Choroid plexus epithelial cell (primary cell): ENCODE data around the gene ALAS1.

Experiments used
- DNase-seq: peaks from one replicate; pipeline ENCODE4 v3.0.0-alpha.2; 2010; ENCODE audit warnings: low read depth
- H3K4me3 ChIP-seq: 2 replicates; pipeline ENCODE4 v1.5.1; 2011; ENCODE audit warnings: low read depth, mild to moderate bottlenecking, control low read depth, low read length, moderate library complexity
- TF ChIP-seq, protein P1 (sequence below): conservative IDR thresholded peaks from 2 replicates; pipeline ENCODE4 v1.5.1; 2011; ENCODE audit warnings: low read depth, mild to moderate bottlenecking, control low read depth, inconsistent platforms, low read length, moderate library complexity

Gene ALAS1

GRCh38 chr3:52194485-52195290, 3.3 kb upstream of the ALAS1 start:
- H3K4me3 ChIP-seq = no peak overlapping the region
- DNase-seq = peak; percentile 40
- TF ChIP-seq, protein P1, sequence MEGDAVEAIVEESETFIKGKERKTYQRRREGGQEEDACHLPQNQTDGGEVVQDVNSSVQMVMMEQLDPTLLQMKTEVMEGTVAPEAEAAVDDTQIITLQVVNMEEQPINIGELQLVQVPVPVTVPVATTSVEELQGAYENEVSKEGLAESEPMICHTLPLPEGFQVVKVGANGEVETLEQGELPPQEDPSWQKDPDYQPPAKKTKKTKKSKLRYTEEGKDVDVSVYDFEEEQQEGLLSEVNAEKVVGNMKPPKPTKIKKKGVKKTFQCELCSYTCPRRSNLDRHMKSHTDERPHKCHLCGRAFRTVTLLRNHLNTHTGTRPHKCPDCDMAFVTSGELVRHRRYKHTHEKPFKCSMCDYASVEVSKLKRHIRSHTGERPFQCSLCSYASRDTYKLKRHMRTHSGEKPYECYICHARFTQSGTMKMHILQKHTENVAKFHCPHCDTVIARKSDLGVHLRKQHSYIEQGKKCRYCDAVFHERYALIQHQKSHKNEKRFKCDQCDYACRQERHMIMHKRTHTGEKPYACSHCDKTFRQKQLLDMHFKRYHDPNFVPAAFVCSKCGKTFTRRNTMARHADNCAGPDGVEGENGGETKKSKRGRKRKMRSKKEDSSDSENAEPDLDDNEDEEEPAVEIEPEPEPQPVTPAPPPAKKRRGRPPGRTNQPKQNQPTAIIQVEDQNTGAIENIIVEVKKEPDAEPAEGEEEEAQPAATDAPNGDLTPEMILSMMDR = no peak

GRCh38 chr3:52195291-52195597, 2.7 kb upstream of the ALAS1 start:
- H3K4me3 ChIP-seq = no peak overlapping the region
- TF ChIP-seq, protein P1 = no peak

GRCh38 chr3:52195823-52196331, 2.1 kb upstream of the ALAS1 start:
- TF ChIP-seq, protein P1 = no peak
- H3K4me3 ChIP-seq = no peak overlapping the region
- peak; percentile 57 for DNase-seq

More at GRCh38 chr3:52195291-52195597, 2.7 kb upstream of the ALAS1 start:
- DNase-seq = no peak

- H3K4me3 ChIP-seq = no peak overlapping the region
- TF ChIP-seq, protein P1 = no peak
- no peak for DNase-seq
Measured at GRCh38 chr3:52196977-52197376, 983 bp upstream of the ALAS1 start.

DNA sequence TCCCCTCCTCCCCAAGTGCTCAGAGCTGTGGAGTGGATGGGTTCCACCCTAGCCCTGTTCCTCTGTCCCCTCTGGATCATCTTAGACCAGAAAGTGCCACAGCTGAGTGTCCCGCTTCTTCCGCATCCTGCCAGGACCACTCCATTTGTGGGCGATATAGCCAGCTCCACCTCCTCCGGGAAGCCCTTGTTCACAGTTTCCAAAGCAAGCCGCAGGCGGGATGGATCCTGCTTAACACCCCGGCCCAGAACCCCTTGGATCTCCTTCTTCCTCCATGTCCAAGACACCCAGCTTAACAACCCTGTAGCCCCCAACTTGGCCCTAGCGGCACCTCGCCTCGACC, 490 bp upstream of the ALAS1 start:
- TF ChIP-seq, protein P1 = no peak
- H3K4me3 ChIP-seq = peak overlapping the region; percentile 96
- DNase-seq = no peak

GRCh38 chr3:52198643-52199608, 966 bp downstream of the ALAS1 start:
- DNase-seq = no peak
- TF ChIP-seq, protein P1 = no peak
- peak overlapping the region; percentile 96 for H3K4me3 ChIP-seq
